H1 (cell line): ENCODE results near the gene TOP2A. TPM values are rescaled to one million over a fixed set of nuclear protein-coding genes. Genes with fewer than 3 reads are reported as not detected.

Experiments
- ATF2 ChIP-seq: IDR thresholded peaks from 2 replicates; pipeline ENCODE4 v1.6.1; 2012; ENCODE audit warnings: low read length, inconsistent platforms
- SUZ12 ChIP-seq: fragments of 200-600 bp; sonication (generic); IDR thresholded peaks from 2 replicates; pipeline ENCODE4 v1.6.1; 2012; ENCODE audit warnings: mild to moderate bottlenecking, inconsistent platforms, low read length, moderate library complexity, mixed read lengths
- polyA plus RNA-seq, 7 experiments: library from polyadenylated mRNA; depleted of rRNA in 3 of 7; stranded (reverse) in 5 of 7; unstranded in 2 of 7; fragments of >200 nt in 5 of 7; fragments of 200-250 nt in 2 of 7; gene quantifications; 1 replicate in 5 of 7; 2 replicates in 1 of 7; 4 replicates in 1 of 7; pipeline versions ENCODE4 v1.2.1 to v1.2.3, GENCODE V29; 2011 to 2013; ENCODE audit warnings: missing spikeins in 2 of 7, mixed read lengths in 2 of 7
- total RNA-seq: library from RNA; stranded (reverse); fragmentation: NEBNext Ultra II Directional; extraction: Animal tissue kit (Norgen Biotek cat#: 25700); gene quantifications from 2 replicates; pipeline ENCODE4 v1.2.1, GENCODE V29; 2021

The TOP2A gene
- total and polyA plus RNA-seq, 2 of the 8 experiments (the other 6 are each of a cell fraction or from before 2014, with no cell fraction given) = 83.1 to 291 TPM

GRCh38 chr17:40461732-40462342 lies 44.1 kb upstream of the TOP2A start (continued):
- TF ChIP-seq ATF2 (no peak), SUZ12 (no peak)
